ENCODE data around the gene FCN2.

The FCN2 gene

DNA sequence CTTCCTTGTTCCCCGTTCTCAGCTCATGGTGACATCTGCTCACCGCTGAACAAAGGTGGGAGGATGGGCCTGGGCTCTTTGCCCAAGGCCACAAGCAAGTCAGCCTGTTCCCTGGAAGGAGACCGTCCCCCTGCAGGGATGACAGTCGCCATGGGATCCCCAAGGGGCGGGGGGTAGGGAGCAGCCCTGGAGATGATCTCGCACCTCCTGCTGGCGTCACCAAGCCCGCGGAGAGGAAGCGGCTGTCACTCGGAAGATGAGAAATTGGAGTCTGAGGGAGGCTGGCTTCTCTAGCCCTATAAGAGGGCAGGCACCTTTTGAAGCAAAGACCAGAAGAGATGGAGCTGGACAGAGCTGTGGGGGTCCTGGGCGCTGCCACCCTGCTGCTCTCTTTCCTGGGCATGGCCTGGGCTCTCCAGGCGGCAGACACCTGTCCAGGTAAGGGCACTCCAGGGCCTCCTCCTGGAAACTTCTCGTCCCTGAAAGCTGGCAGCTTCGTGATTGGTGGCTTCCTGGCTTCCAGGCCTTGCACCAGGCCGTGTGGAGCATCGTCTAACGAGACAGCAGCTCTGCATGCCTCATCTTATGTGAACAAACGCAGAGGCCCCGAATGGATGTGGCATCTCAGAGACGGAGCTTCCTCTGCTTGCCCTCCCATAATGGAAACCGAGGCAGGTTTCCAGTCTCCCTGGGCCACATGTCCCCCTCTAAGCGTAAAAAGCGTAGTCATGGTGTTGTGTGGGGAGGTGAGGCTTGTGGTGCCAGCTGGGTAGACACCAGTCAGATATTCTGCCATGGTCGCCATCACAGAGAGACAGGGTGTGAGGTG, at the start of gene FCN2:
FCN2 (plus strand) TSS at position 327 of the 829 bp plus-strand sequence; CDS start at position 339, 12 bp downstream.
- no peak for DNase-seq

DNA sequence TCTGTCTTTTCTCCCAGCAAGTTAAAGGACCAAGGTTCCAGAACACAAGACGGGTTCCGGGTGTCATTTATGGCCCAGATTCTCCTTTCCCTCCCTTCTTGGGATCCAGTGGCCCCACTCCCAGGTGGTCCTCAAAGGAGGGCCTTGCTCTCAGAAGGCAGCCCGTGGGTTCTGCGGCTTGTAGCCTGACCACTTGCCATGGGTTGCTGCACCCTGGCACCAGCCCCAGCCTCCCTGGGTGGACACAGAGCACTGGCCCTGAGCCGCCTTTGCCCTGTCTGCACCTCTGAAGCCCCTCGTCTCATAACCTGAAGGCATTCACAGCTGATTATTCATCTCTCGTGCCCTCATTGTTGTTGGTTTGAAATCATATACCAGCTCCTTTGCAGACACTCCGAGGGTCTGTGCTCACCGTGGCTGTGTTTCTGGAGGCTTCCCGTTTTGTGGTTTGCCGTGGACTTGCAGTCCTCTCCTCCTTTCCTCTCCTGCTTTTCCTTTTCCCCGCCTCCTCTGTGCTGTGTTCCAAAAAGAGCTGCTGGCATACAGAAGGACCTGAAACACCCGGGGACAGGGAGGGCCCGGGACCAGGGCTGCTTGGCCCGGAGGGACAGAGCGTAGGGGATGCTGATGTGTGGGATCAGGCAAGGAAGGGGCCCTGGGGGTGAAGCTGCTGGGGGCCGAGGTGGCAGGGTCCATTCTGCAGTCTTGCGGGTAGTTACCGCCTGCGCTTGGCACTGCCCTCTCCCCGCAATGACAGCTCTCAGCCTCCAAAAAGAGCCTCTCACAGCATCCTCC, 49.5 kb upstream of the FCN2 start:
- no peak for DNase-seq

DNA sequence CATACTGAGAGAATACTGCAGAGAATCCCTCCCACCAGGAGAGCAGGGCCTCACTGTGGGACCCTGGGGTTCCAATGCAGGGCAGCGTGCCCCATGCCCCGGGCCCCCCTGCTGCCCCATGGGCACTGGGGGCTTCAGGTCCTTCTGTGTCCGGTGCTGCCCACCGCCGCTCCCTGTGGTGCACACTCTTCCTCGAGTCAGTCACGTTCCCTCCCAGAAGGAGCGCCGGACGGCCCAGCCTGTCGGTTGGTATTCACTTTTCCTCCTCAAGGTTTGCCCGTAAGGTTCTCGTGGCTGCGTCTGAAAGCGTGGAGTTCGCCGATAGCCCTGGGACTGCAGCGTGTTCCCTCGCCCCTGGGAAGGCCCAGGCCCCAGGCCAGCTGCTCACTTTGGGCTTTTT, 48.1 kb upstream of the FCN2 start:
- no peak for DNase-seq

- DNase-seq = no peak
Measured at GRCh38 chr9:134833294-134833880, 47.2 kb upstream of the FCN2 start.

DNA sequence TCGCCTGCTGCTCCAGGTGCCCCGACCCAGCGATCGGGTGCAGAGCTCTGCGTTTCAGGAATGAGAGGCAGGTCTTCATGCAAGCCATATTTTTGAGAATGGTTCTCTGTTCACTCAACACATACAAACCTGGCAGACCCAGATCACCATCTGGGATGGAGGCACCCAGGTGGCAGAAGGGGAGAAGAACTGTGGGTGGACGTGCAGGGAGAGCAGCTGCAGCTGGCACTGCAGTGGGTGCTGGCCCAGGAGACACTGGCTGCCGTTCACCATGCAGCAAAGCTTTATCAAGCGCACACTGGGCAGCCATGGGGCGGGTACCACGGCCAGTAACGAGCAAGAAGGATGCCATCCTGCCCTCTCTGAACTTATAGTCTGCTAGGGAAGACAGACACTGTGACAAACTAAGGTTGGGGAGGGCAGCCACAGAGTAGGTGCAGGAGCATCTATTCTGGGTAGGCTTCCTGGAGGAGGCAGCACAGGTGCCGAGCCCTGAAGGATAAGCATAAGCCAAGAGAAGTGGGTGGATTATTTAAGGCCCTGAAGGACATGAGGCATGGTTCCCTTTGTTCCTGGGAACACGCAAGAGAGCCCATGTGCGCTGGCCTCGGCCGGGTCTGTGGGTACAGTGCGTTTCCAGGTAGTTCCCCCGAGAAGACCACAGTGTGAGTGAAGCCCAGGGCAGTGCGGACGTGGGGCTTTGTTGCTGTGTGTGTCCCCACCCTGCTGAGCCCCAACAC, 46.2 kb upstream of the FCN2 start:
- DNase-seq = no peak

DNA sequence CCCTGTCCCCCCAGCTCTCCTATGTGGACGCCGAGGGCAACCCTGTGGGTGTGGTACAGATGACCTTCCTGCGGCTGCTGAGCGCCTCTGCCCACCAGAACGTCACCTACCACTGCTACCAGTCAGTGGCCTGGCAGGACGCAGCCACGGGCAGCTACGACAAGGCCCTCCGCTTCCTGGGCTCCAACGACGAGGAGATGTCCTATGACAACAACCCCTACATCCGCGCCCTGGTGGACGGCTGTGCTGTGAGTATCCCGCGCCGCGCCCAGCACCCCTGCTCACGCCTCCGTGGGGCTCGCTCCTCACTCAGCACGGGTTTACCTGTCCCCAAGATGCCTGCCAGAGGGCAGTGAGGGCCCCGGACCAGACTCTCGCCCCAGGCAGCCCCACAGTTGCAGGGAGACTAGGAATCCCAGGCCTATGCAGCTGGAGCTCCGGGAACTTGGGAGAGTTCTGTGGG, 45.6 kb upstream of the FCN2 start:
- no peak for DNase-seq

GRCh38 chr9:134835448-134835847, 45.2 kb upstream of the FCN2 start:
- no peak for DNase-seq

GRCh38 chr9:134835987-134836386, 44.6 kb upstream of the FCN2 start:
- DNase-seq = no peak

GRCh38 chr9:134836406-134836970, 44.1 kb upstream of the FCN2 start:
- DNase-seq = no peak

GRCh38 chr9:134837529-134837928, 43.1 kb upstream of the FCN2 start:
- no peak for DNase-seq

DNA sequence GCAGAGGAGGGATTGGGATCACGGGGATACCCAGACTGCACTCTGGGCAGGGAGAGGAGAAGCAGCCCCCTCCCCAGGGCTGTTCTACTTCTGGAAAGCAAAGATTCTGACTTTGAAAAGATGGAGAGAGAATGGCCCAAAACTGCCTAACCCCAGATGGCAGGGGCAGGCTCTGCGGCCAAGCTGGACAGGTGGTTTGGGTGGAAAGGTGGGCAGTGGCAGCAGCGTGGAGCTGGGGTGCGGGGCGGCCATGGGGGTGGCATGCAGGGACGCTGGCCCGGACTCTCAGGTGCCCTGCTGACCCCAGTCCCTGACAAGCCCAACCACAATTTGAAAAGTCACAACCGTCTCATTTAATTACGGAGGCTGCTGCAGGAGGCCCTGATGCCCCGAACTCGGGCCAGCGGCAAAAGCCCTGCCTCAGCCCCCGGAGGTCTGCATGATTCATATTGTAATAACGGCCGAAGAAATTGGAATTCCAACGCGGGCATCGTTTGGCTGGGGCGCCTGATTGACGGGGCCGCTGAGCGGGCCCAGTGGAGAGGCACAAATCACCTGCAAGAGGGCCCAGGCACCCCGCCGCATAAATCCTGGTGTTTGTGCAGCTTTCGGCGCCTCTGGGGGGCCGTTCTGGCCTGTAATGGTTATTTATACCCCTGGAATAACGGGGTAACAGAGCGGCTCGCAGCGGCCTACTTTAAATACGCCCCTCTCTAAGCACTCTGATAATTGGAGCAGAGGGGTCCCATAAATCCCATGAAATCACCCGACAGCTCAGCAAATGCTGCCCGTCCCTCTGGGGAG, 41.8 kb upstream of the FCN2 start:
- no peak for DNase-seq

DNA sequence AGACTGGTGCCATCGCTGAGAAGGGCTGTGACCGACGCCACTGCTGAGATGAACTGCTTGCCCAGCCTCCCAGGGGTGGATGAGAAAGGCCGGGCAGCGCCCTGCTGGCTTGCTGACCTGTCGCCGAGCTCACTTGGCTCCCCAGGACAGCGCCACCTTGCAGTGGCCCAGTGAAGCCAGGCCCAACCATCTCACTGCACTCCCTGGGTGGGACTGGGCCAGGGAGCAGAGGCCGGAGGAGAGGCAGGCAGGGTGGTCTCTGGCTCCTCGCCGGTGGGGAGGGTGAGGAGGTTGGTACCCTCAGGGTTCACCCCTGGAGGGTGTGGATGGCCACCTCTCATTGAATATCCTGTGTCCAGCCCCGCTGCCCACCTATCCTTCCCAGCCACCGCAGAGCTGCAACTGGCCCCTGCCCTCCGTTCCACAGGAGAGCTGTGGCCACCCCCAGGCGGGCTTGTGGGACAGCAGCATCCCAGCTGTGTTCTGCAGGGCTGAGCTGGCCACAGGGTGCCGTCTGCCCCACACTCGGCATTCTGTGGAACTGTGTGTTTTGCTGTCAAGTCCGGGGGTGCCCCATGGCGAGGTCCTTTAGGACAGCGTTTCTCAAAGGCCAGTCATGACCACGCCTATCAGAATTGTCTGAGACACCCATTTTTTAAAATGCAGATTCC, 41.0 kb upstream of the FCN2 start:
- DNase-seq = no peak

GRCh38 chr9:134840511-134840910, 40.1 kb upstream of the FCN2 start:
- no peak for DNase-seq

- no peak for DNase-seq
Measured at GRCh38 chr9:134841180-134841904, 39.3 kb upstream of the FCN2 start.

DNA sequence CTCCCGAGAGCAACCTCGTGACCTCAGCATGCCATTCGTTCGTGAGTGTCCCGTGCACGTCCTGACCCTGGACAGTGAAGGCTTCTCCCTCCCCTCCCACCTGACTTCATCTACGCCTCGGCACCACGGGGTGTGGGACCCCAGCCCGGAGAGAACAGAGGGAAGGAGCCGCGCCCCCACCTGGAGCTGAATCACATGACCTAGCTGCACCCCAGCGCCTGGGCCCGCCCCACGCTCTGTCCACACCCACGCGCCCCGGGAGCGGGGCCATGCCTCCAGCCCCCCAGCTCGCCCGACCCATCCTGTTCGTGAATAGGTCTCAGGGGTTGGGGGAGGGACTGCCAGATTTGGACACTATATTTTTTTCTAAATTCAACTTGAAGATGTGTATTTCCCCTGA, 38.3 kb upstream of the FCN2 start:
- no peak for DNase-seq

GRCh38 chr9:134843740-134844139, 36.9 kb upstream of the FCN2 start:
- no peak for DNase-seq

DNA sequence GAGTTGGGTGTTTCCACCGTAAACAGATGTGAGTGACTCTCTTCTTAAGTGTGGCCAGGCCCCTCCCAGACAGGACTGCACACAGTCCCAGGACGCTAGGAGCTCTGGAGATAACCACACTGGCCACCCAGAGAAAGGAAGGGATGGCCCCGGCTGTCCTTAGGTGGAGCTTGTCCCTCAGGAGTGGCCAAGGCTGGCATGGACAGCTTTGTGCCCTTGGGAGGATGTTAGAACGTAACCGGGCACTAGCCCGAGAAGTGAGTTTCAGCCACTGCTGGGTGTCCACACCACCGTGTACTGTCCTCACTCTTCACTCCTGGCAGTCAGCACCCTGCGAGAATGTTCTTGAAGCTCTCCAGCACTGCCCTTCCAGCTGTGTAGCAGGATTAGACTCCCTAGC, 35.8 kb upstream of the FCN2 start:
- DNase-seq = no peak

- no peak for DNase-seq
Measured at GRCh38 chr9:134846187-134846586, 34.4 kb upstream of the FCN2 start.

DNA sequence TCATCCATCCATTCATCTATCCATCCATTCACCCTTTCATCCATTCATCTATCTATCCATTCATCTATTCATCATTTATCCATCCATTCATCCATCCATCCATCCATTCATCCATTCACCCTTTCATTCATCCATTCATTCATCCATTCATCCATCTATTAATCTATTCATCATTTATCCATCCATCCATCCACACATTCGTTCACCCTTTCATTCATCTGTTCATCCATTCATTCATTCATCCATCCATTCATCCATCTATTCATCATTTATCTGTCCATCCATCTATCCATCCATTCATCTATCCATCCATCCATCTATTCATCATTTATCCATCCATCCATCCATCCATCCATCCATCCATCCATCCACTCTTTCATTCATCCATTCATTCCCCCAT, 33.9 kb upstream of the FCN2 start:
- no peak for DNase-seq

GRCh38 chr9:134847138-134847537, 33.5 kb upstream of the FCN2 start:
- DNase-seq = no peak

Data from NCI-H2029 (cell line).